ENCODE measurements around the gene PACC1. TPM values are rescaled to one million over a fixed set of nuclear protein-coding genes. Genes with fewer than 3 reads are reported as not detected.

The PACC1 gene
- total RNA-seq, 3 donors from 2014 or later (not counting 1 experiment from before 2014, with no cell fraction given), result 5.0 to 14.2 (median 11.4) TPM

DNA sequence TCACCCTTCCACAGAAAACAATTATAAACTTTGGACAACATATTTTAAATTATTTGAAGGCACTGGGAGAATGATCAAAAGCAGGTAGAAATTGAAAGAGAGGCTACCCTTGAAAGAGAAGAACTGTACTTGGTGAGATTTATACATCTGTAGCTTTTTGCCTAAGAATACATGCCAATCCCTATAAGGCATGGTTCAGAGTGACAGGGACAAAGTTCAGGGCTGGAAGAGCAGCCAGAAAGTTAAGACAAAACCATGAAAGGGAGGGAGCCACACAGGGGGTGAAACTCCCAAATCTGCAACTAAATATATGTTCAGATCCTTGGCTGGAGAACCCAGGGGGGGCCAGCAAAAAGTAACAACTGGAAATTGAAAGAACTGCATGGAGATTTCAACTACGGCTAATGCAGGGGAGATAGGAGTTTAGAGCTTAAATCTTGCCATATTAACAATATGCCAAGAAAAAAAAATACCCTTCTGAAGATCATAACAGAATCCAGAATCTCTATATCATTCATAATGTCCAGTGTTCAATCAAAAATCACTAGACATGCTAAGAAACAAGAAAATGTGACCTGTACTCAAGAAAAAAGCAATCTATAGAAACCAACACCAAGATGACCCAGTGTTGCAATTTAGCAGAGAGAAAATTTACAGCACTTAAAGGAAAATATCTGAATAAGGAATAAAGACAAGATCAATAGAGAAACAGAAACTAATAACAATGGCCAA lies 25.5 kb downstream of the PACC1 start:
- H3K36me3 ChIP-seq (ENCODE audit: control insufficient read depth, insufficient read depth, low read length), result peaks cover 21% of the 10 kb centered on the region
- H3K4me3 ChIP-seq (ENCODE audit: low read length), result no peak overlapping the region
- peaks cover 30% of the 10 kb centered on the region in 2 donors for H3K4me1 Mint-ChIP-seq
- no peak overlapping the region for H3K27ac Mint-ChIP-seq
- WGBS (ENCODE audit: insufficient coverage), result 100% methylated on average over 1 of the region's 1 CpG
- intact Hi-C loops (cut with micrococcal nuclease), result no loop called here
- H3K36me3 Mint-ChIP-seq, result peaks cover 12% of the 10 kb centered on the region
- H3K27me3 Mint-ChIP-seq (ENCODE audit: low read depth in 2 of 2), result no peaks in the 10 kb centered on the region
- no peak for TF ChIP-seq CTCF (IDR thresholded peaks at IDR 0.05)
- H3K9me3 Mint-ChIP-seq, result no peaks in the 10 kb centered on the region
- ATAC-seq (no peak), DNase-seq (no peak)
- peaks cover 17% of the 10 kb centered on the region for H3K4me1 ChIP-seq (ENCODE audit: control insufficient read depth, insufficient read depth, low read length)
- no peaks in the 10 kb centered on the region for H3K9me3 ChIP-seq (ENCODE audit: control insufficient read depth, insufficient read depth, low read length)
- no peak overlapping the region for H3K27ac ChIP-seq (ENCODE audit: low read length)
- no peaks in the 10 kb centered on the region for H3K27me3 ChIP-seq (ENCODE audit: control insufficient read depth, insufficient read depth, low read length)
- no peak overlapping the region for H3K4me3 Mint-ChIP-seq

DNA sequence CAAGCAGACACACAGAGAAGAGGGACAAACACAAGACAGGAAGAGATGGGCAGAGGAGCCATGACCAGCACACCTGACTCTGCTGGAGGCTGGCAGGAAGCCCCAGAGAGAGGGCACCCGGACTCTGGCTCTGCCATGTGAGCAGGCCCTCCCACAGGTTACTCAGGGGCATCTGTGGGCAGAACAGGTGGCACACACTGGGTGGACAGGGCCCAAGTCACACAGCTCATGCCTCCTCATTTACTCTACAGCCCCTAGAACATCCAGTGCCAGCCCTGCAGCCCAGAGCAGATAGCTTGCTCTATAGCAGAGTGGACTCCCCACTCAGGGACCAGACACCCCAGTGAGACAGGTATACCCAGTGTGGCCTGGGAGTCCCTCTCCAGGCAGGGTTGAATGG lies 28.7 kb downstream of the PACC1 start:
- ATAC-seq, result no peak

DNA sequence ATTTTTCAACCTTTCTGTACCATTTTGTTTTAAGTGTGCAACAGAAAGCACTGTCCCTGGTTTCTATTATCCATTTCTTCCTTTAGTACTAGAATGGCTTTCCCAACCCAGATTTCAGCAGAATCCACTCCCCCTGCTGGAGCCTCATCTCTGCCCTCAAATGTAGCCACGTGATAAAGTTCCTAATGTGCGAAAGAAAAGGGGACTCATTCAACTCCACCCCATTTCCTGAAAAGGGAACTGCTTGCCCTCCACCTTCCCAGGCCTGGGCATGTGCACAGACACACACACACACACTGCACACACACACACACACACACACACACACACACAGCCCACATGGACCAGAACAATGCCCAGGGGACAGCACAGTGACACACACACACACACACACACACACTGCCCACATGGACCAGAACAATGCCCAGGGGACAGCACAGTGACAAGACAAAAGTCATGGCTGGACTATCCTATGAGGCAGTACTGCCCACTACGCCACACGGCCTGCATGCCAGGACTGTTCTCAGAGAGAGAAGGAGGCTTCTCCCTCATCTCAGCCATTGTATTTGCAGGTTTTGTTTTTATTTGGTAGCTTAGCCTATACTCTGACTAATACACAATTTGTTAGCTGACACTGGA lies 33.2 kb downstream of the PACC1 start:
- Mint-ChIP-seq H3K9me3 (no peaks in the 10 kb centered on the region), H3K4me1 (peaks cover 10 to 13% of the 10 kb centered on the region in 2 donors), H3K27ac (no peak overlapping the region), H3K36me3 (peaks cover 8% of the 10 kb centered on the region), H3K27me3 (ENCODE audit: low read depth in 2 of 2) (no peaks in the 10 kb centered on the region), H3K4me3 (no peak overlapping the region)
- Histone ChIP-seq H3K4me3 (ENCODE audit: low read length) (no peak overlapping the region), H3K9me3 (ENCODE audit: control insufficient read depth, insufficient read depth, low read length) (no peaks in the 10 kb centered on the region), H3K27ac (ENCODE audit: low read length) (no peak overlapping the region), H3K4me1 (ENCODE audit: control insufficient read depth, insufficient read depth, low read length) (peaks cover 15% of the 10 kb centered on the region), H3K27me3 (ENCODE audit: control insufficient read depth, insufficient read depth, low read length) (no peaks in the 10 kb centered on the region), H3K36me3 (ENCODE audit: control insufficient read depth, insufficient read depth, low read length) (peaks cover 48% of the 10 kb centered on the region)
- intact Hi-C loops (cut with micrococcal nuclease), result no loop called here
- DNase-seq (no peak), ATAC-seq (peak in 1 of 3 donors; percentile 9)
- no peak for TF ChIP-seq CTCF (IDR thresholded peaks at IDR 0.05)
- WGBS (ENCODE audit: insufficient coverage), result 79% methylated on average over 4 of the region's 4 CpGs

More for the DNA sequence above, 28.7 kb downstream of the PACC1 start:
- Histone ChIP-seq H3K27ac (ENCODE audit: low read length) (no peak overlapping the region), H3K36me3 (ENCODE audit: control insufficient read depth, insufficient read depth, low read length) (peaks cover 30% of the 10 kb centered on the region), H3K9me3 (ENCODE audit: control insufficient read depth, insufficient read depth, low read length) (no peaks in the 10 kb centered on the region), H3K4me3 (ENCODE audit: low read length) (no peak overlapping the region), H3K4me1 (ENCODE audit: control insufficient read depth, insufficient read depth, low read length) (peaks cover 17% of the 10 kb centered on the region), H3K27me3 (ENCODE audit: control insufficient read depth, insufficient read depth, low read length) (no peaks in the 10 kb centered on the region)
- Mint-ChIP-seq H3K4me3 (no peak overlapping the region), H3K27ac (peak overlapping the region in 1 of 2 donors; percentile 75), H3K9me3 (no peaks in the 10 kb centered on the region), H3K27me3 (ENCODE audit: low read depth in 2 of 2) (no peaks in the 10 kb centered on the region), H3K36me3 (peaks cover 17% of the 10 kb centered on the region), H3K4me1 (peaks cover 20 to 24% of the 10 kb centered on the region in 2 donors)
- no peak for TF ChIP-seq CTCF (IDR thresholded peaks at IDR 0.05)
- no peak for DNase-seq
- intact Hi-C loops (cut with micrococcal nuclease), result no loop called here
- WGBS (ENCODE audit: insufficient coverage), result 55% methylated on average over 1 of the region's 1 CpG
